ENCODE data around the gene KRT17. TPM values are rescaled to one million over a fixed set of nuclear protein-coding genes. Genes with fewer than 3 reads are reported as not detected.
A peak's percentile ranks its signal among the peaks of the same experiment; 100 is the strongest.

KRT17 gene
- total RNA-seq, 1 experiment from 2014 or later = 4,105 TPM

- TF ChIP-seq CTCF (IDR thresholded peaks at IDR 0.05; ENCODE audit: unreplicated experiment) = no peak
- peak overlapping the region; percentile 86 for H3K4me3 Mint-ChIP-seq (ENCODE audit: unreplicated experiment)
- no TSS peak for BruUV-seq (replicated peaks)
- intact Hi-C loops (cut with micrococcal nuclease) = no loop called here
- no peak for DNase-seq (ENCODE audit: unreplicated experiment)
- peaks cover 38% of the 10 kb centered on the region for H3K4me1 Mint-ChIP-seq (ENCODE audit: insufficient read depth, unreplicated experiment)
- ChIA-PET POLR2A (interaction anchor here (0.5 to 13.2 kb wide), 16 partner anchors 11 to 986 kb away, joined by 3 to 366 read pairs (median 4); partner anchors contain the start of genes EIF1 and KRT15), CTCF (interaction anchor here (0.7 to 1.1 kb wide), 4 partner anchors 29 to 45 kb away, joined by 3 to 5 read pairs (median 4); no protein-coding TSS in a partner anchor)
- no peak overlapping the region for H3K27ac Mint-ChIP-seq (ENCODE audit: low read depth, unreplicated experiment)
- H3K36me3 Mint-ChIP-seq (ENCODE audit: insufficient read depth, unreplicated experiment) = peaks cover 89% of the 10 kb centered on the region
- no peaks in the 10 kb centered on the region for H3K27me3 Mint-ChIP-seq (ENCODE audit: insufficient read depth, unreplicated experiment)
- H3K9me3 Mint-ChIP-seq (ENCODE audit: unreplicated experiment) = no peaks in the 10 kb centered on the region
Measured at GRCh38 chr17:41619036-41619926, 5.1 kb downstream of the KRT17 start.

- intact Hi-C loops (cut with micrococcal nuclease) = no loop called here
- Mint-ChIP-seq H3K9me3 (ENCODE audit: unreplicated experiment) (no peaks in the 10 kb centered on the region), H3K4me1 (ENCODE audit: insufficient read depth, unreplicated experiment) (peaks cover 38% of the 10 kb centered on the region), H3K4me3 (ENCODE audit: unreplicated experiment) (peak overlapping the region; percentile 2), H3K27ac (ENCODE audit: low read depth, unreplicated experiment) (no peak overlapping the region), H3K36me3 (ENCODE audit: insufficient read depth, unreplicated experiment) (peaks cover 88% of the 10 kb centered on the region), H3K27me3 (ENCODE audit: insufficient read depth, unreplicated experiment) (no peaks in the 10 kb centered on the region)
- BruUV-seq (replicated peaks) = no TSS peak
- POLR2A ChIA-PET = interaction anchor here (0.5 to 13.2 kb wide), 19 partner anchors 10 to 985 kb away, joined by 3 to 366 read pairs (median 4); partner anchors contain the start of genes EIF1 and KRT15
- peak; percentile 71 for DNase-seq (ENCODE audit: unreplicated experiment)
- CTCF ChIA-PET = interaction anchor here (0.8 to 1.1 kb wide), 3 partner anchors 43 to 45 kb away, joined by 3 to 5 read pairs (median 5); no protein-coding TSS in a partner anchor
- no peak for TF ChIP-seq CTCF (IDR thresholded peaks at IDR 0.05; ENCODE audit: unreplicated experiment)
Measured at GRCh38 chr17:41618341-41619035, 5.9 kb downstream of the KRT17 start.

GRCh38 chr17:41617698-41618097 lies 6.7 kb downstream of the KRT17 start:
- H3K27me3 Mint-ChIP-seq (ENCODE audit: insufficient read depth, unreplicated experiment) = no peaks in the 10 kb centered on the region
- POLR2A ChIA-PET = interaction anchor here (0.6 to 13.2 kb wide), 11 partner anchors 11 to 763 kb away, joined by 3 to 366 read pairs (median 5); partner anchors contain the start of genes EIF1 and KRT15
- DNase-seq (ENCODE audit: unreplicated experiment) = peak; percentile 39
- TF ChIP-seq CTCF (IDR thresholded peaks at IDR 0.05; ENCODE audit: unreplicated experiment) = no peak
- peaks cover 84% of the 10 kb centered on the region for H3K36me3 Mint-ChIP-seq (ENCODE audit: insufficient read depth, unreplicated experiment)
- BruUV-seq (replicated peaks) = no TSS peak
- no peaks in the 10 kb centered on the region for H3K9me3 Mint-ChIP-seq (ENCODE audit: unreplicated experiment)
- no peak overlapping the region for H3K27ac Mint-ChIP-seq (ENCODE audit: low read depth, unreplicated experiment)
- CTCF ChIA-PET = interaction anchor here (1.1 to 1.8 kb wide), 2 partner anchors 45 kb away, joined by 5 to 8 read pairs; no protein-coding TSS in a partner anchor
- intact Hi-C loops (cut with micrococcal nuclease) = no loop called here
- peaks cover 40% of the 10 kb centered on the region for H3K4me1 Mint-ChIP-seq (ENCODE audit: insufficient read depth, unreplicated experiment)
- H3K4me3 Mint-ChIP-seq (ENCODE audit: unreplicated experiment) = no peak overlapping the region
